ENCODE data around the gene SCD5. TPM values are rescaled to one million over a fixed set of nuclear protein-coding genes. Genes with fewer than 3 reads are reported as not detected.

The SCD5 gene
- total RNA-seq, 2 experiments from 2014 or later = 0.47 to 0.76 TPM

DNA sequence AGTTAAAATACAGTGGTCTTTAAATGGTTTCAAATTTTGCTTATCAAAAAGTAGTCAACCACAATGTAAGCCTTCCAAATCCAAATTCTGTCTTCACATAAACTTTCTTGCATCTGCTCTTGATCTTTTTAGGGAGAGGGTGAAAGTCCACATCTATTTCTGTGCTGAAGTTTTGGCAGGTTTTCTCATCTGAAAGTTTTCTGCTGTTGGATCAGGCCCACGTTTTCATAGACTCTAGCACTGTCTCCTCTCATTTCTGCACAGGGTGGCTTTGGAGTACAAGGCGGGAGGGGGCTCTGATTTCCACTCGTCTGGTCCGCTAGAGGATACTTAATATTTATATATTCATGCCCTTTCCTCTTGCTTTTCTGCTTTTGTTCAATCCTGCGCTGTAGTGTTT lies 218.7 kb downstream of the SCD5 start:
- no peak overlapping the region for H3K4me3 ChIP-seq (ENCODE audit: low read depth, low read length, poor library complexity, severe bottlenecking)
- H3K9me2 ChIP-seq (ENCODE audit: insufficient read depth, low read length) = no peaks in the 10 kb centered on the region
- H4K20me1 ChIP-seq (ENCODE audit: insufficient read depth, low read length) = no peaks in the 10 kb centered on the region
- H3K9me3 ChIP-seq (ENCODE audit: low read length) = no peaks in the 10 kb centered on the region
- no peaks in the 10 kb centered on the region for H3K79me2 ChIP-seq (ENCODE audit: insufficient read depth, low read depth, low read length)
- ChIA-PET CTCF (ENCODE audit: unreplicated experiment) (no interaction called here), POLR2A (no interaction called here)
- H3K4me1 ChIP-seq (ENCODE audit: insufficient read depth, low read length, poor library complexity, severe bottlenecking) = no peaks in the 10 kb centered on the region
- TF ChIP-seq, protein P1, sequence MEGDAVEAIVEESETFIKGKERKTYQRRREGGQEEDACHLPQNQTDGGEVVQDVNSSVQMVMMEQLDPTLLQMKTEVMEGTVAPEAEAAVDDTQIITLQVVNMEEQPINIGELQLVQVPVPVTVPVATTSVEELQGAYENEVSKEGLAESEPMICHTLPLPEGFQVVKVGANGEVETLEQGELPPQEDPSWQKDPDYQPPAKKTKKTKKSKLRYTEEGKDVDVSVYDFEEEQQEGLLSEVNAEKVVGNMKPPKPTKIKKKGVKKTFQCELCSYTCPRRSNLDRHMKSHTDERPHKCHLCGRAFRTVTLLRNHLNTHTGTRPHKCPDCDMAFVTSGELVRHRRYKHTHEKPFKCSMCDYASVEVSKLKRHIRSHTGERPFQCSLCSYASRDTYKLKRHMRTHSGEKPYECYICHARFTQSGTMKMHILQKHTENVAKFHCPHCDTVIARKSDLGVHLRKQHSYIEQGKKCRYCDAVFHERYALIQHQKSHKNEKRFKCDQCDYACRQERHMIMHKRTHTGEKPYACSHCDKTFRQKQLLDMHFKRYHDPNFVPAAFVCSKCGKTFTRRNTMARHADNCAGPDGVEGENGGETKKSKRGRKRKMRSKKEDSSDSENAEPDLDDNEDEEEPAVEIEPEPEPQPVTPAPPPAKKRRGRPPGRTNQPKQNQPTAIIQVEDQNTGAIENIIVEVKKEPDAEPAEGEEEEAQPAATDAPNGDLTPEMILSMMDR (conservative IDR thresholded peaks at IDR 0.05; ENCODE audit: low read length) = no peak
- DNase-seq (ENCODE audit: low spot score) = no peak
- H3K27ac ChIP-seq (ENCODE audit: low read depth, low read length, poor library complexity, severe bottlenecking) = no peak overlapping the region
- no peak overlapping the region for H2AFZ ChIP-seq (ENCODE audit: low read length)
- no peak overlapping the region for H3K4me2 ChIP-seq (ENCODE audit: low read length)
- no TSS peak for BruUV-seq (replicated peaks)
- intact Hi-C loops (cut with micrococcal nuclease; ENCODE audit: unreplicated experiment) = no loop called here
- H3K36me3 ChIP-seq (ENCODE audit: insufficient read depth, low read length) = no peaks in the 10 kb centered on the region

Small RNA genes within 50 kb of the gene (microRNA-seq; reads per million reads assigned to microRNA genes)
- gene MIR575 (ENCODE audit: borderline replicate concordance) = not detected

Small RNA genes within 50 kb of the gene (small RNA-seq; reads per million reads assigned to genes)
- not detected for gene MIR575

Other genes with a start within 250 kb of the SCD5 start
- not detected in 2 replicates for gene TMEM150C, start 236.8 kb downstream of the SCD5 start, total RNA-seq (2014; rRNA removed; shearing (Covaris generic))
- not detected in 2 replicates for gene TMEM150C, start 236.8 kb downstream of the SCD5 start, total RNA-seq (2022)
- 80.0 and 93.4 TPM in 2 replicates for gene SEC31A, start 92.4 kb upstream of the SCD5 start, total RNA-seq (2014; rRNA removed; shearing (Covaris generic))
- 135 and 143 TPM in 2 replicates for gene SEC31A, start 92.4 kb upstream of the SCD5 start, total RNA-seq (2022)
- gene THAP9, start 101.9 kb upstream of the SCD5 start, total RNA-seq (2014; rRNA removed; shearing (Covaris generic)) = 13.2 and 16.4 TPM in 2 replicates
- 10.5 and 19.6 TPM in 2 replicates for gene THAP9, start 101.9 kb upstream of the SCD5 start, total RNA-seq (2022)
- 48.3 and 48.9 TPM in 2 replicates for gene LIN54, start 212.0 kb upstream of the SCD5 start, total RNA-seq (2014; rRNA removed; shearing (Covaris generic))
- 47.6 and 59.1 TPM in 2 replicates for gene LIN54, start 212.0 kb upstream of the SCD5 start, total RNA-seq (2022)
- 38.9 and 44.2 TPM in 2 replicates for gene COPS4, start 236.4 kb upstream of the SCD5 start, total RNA-seq (2014; rRNA removed; shearing (Covaris generic))
- gene COPS4, start 236.4 kb upstream of the SCD5 start, total RNA-seq (2022) = 35.5 and 38.5 TPM in 2 replicates

Measured in OCI-LY7 (cell line).